ENCODE data around the gene MAPK6. TPM values are rescaled to one million over a fixed set of nuclear protein-coding genes. Genes with fewer than 3 reads are reported as not detected.

The MAPK6 gene
- total RNA-seq, 2 donors from 2014 or later: 80.2 to 81.6 TPM

GRCh38 chr15:52068004-52068615 lies 49.1 kb downstream of the MAPK6 start:
- Mint-ChIP-seq H3K4me3 (no peak overlapping the region), H3K27ac (no peak overlapping the region)
- TF ChIP-seq CTCF (conservative IDR thresholded peaks at IDR 0.05): no peak

GRCh38 chr15:52069559-52069958 lies 50.5 kb downstream of the MAPK6 start:
- Histone ChIP-seq H3K36me3 (ENCODE audit: control insufficient read depth, insufficient read depth, low read length) (peaks cover 11% of the 10 kb centered on the region), H3K4me3 (ENCODE audit: low read length) (no peak overlapping the region), H3K27ac (ENCODE audit: low read depth, low read length) (no peak overlapping the region), H3K4me1 (ENCODE audit: control insufficient read depth, insufficient read depth, low read length) (peaks cover 7% of the 10 kb centered on the region), H3K9ac (ENCODE audit: extremely low read depth, low read length, poor library complexity, severe bottlenecking) (no peak overlapping the region), H3K27me3 (ENCODE audit: control insufficient read depth, insufficient read depth, low read length, poor library complexity, severe bottlenecking) (no peaks in the 10 kb centered on the region), H3K9me3 (ENCODE audit: control insufficient read depth, low read length) (no peaks in the 10 kb centered on the region)
- Mint-ChIP-seq H3K36me3 (ENCODE audit: low read depth) (peaks cover 5% of the 10 kb centered on the region), H3K4me3 (no peak overlapping the region), H3K4me1 (peaks cover 10% of the 10 kb centered on the region), H3K27me3 (ENCODE audit: insufficient read depth) (peaks cover 5% of the 10 kb centered on the region), H3K9me3 (no peaks in the 10 kb centered on the region), H3K27ac (no peak overlapping the region)
- no peak for TF ChIP-seq CTCF (conservative IDR thresholded peaks at IDR 0.05)
- no peak for DNase-seq
- 90 to 93% methylated on average over 2 to 5 of the region's 5 CpGs for WGBS, 2 experiments (ENCODE audit: insufficient coverage in 1 of 2, insufficient read length in 1 of 2)

More at GRCh38 chr15:52068004-52068615, 49.1 kb downstream of the MAPK6 start:
- peaks cover 7% of the 10 kb centered on the region for H3K4me1 ChIP-seq (ENCODE audit: control insufficient read depth, insufficient read depth, low read length)
- H3K4me3 ChIP-seq (ENCODE audit: low read length): no peak overlapping the region
- Mint-ChIP-seq H3K27me3 (ENCODE audit: insufficient read depth) (peaks cover 5% of the 10 kb centered on the region), H3K9me3 (no peaks in the 10 kb centered on the region), H3K4me1 (peaks cover 10% of the 10 kb centered on the region), H3K36me3 (ENCODE audit: low read depth) (peaks cover 18% of the 10 kb centered on the region)
- H3K9ac ChIP-seq (ENCODE audit: extremely low read depth, low read length, poor library complexity, severe bottlenecking): no peak overlapping the region
- 95% methylated on average over 2 of the region's 2 CpGs; no CpG with 5 or more reads in 1 of the 2 experiments for WGBS, 2 experiments (ENCODE audit: insufficient coverage in 1 of 2, insufficient read length in 1 of 2)
- no peak for DNase-seq
- no peak overlapping the region for H3K27ac ChIP-seq (ENCODE audit: low read depth, low read length)
- peaks cover 23% of the 10 kb centered on the region for H3K36me3 ChIP-seq (ENCODE audit: control insufficient read depth, insufficient read depth, low read length)
- no peaks in the 10 kb centered on the region for H3K27me3 ChIP-seq (ENCODE audit: control insufficient read depth, insufficient read depth, low read length, poor library complexity, severe bottlenecking)
- H3K9me3 ChIP-seq (ENCODE audit: control insufficient read depth, low read length): no peaks in the 10 kb centered on the region

GRCh38 chr15:52071570-52071969 lies 52.6 kb downstream of the MAPK6 start:
- H3K36me3 ChIP-seq (ENCODE audit: control insufficient read depth, insufficient read depth, low read length): no peaks in the 10 kb centered on the region
- no peak overlapping the region for H3K27ac Mint-ChIP-seq
- peaks cover 7% of the 10 kb centered on the region for H3K4me1 ChIP-seq (ENCODE audit: control insufficient read depth, insufficient read depth, low read length)
- H3K9ac ChIP-seq (ENCODE audit: extremely low read depth, low read length, poor library complexity, severe bottlenecking): no peak overlapping the region
- H3K27me3 Mint-ChIP-seq (ENCODE audit: insufficient read depth): peaks cover 5% of the 10 kb centered on the region
- TF ChIP-seq CTCF (conservative IDR thresholded peaks at IDR 0.05): no peak
- H3K4me1 Mint-ChIP-seq: peaks cover 10% of the 10 kb centered on the region
- no peak overlapping the region for H3K4me3 ChIP-seq (ENCODE audit: low read length)
- H3K27me3 ChIP-seq (ENCODE audit: control insufficient read depth, insufficient read depth, low read length, poor library complexity, severe bottlenecking): no peaks in the 10 kb centered on the region
- H3K4me3 Mint-ChIP-seq: no peak overlapping the region
- no peak overlapping the region for H3K27ac ChIP-seq (ENCODE audit: low read depth, low read length)
- 94 to 98% methylated on average over 10 of the region's 10 CpGs for WGBS, 2 experiments (ENCODE audit: insufficient coverage in 1 of 2, insufficient read length in 1 of 2)
- no peak for DNase-seq
- H3K9me3 ChIP-seq (ENCODE audit: control insufficient read depth, low read length): no peaks in the 10 kb centered on the region
- H3K9me3 Mint-ChIP-seq: no peaks in the 10 kb centered on the region
- no peaks in the 10 kb centered on the region for H3K36me3 Mint-ChIP-seq (ENCODE audit: low read depth)
